ENCODE results near the gene ATP7A. TPM values are rescaled to one million over a fixed set of nuclear protein-coding genes. Genes with fewer than 3 reads are reported as not detected.

The ATP7A gene
- total RNA-seq, 1 donor from 2014 or later: 12.1 TPM

DNA sequence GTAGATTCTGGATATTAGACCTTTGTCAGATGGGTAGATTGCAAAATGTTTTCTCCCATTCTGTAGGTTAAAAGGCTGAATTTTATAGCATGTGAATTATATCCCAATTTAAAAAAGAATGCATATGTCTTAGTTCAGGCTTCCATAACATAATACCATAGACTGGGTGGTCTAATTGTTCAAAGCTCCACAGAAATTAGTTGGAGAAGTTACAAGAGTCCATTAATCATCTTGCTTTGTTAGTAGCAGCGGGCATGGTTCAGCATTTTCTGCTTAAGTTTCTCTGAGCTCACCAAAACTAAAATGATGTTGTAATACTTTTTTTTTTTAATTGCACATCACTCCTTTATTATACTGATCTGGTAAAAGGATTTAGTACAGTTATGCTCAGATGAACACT is 57.1 kb downstream of the ATP7A start:
- Mint-ChIP-seq H3K9me3 (ENCODE audit: low read depth) (peaks cover 20% of the 10 kb centered on the region), H3K4me1 (ENCODE audit: low read depth) (peaks cover under 1% of the 10 kb centered on the region), H3K27ac (ENCODE audit: unreplicated experiment) (no peak overlapping the region), H3K4me3 (ENCODE audit: unreplicated experiment) (no peak overlapping the region), H3K27me3 (ENCODE audit: low read depth) (no peaks in the 10 kb centered on the region), H3K36me3 (ENCODE audit: low read depth) (no peaks in the 10 kb centered on the region)
- TF ChIP-seq, protein P1, sequence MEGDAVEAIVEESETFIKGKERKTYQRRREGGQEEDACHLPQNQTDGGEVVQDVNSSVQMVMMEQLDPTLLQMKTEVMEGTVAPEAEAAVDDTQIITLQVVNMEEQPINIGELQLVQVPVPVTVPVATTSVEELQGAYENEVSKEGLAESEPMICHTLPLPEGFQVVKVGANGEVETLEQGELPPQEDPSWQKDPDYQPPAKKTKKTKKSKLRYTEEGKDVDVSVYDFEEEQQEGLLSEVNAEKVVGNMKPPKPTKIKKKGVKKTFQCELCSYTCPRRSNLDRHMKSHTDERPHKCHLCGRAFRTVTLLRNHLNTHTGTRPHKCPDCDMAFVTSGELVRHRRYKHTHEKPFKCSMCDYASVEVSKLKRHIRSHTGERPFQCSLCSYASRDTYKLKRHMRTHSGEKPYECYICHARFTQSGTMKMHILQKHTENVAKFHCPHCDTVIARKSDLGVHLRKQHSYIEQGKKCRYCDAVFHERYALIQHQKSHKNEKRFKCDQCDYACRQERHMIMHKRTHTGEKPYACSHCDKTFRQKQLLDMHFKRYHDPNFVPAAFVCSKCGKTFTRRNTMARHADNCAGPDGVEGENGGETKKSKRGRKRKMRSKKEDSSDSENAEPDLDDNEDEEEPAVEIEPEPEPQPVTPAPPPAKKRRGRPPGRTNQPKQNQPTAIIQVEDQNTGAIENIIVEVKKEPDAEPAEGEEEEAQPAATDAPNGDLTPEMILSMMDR (IDR thresholded peaks at IDR 0.05): no peak
- no peak for DNase-seq (ENCODE audit: low spot score)

DNA sequence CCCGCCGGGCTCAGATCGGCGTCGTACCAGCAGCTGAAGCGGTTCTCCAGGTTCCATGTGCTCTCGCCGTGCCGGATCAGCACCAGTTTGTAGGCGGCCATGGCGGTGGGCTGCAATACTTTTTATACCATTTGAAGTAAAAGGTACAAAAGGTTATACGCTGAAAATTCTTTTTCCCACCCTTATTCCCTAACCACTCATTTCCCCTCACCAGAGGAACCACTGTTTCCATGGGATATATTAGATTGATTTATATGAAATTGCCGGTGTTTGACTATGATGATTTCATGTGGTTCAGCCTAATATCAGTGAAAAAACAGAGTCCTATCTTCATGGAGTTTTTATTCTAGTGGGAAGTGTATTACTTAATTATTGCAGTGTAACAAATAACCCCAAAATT is 59.0 kb downstream of the ATP7A start, which contains the start of gene PGAM4:
PGAM4 (minus strand) TSS at position 101 of the 400 bp plus-strand sequence; CDS start at position 101, 0 bp downstream.
- TF ChIP-seq, protein P1 (IDR thresholded peaks at IDR 0.05): no peak
- Mint-ChIP-seq H3K4me1 (ENCODE audit: low read depth) (no peaks in the 10 kb centered on the region), H3K27ac (ENCODE audit: unreplicated experiment) (no peak within 1 kb of the TSS), H3K36me3 (ENCODE audit: low read depth) (no peaks in the 10 kb centered on the region), H3K27me3 (ENCODE audit: low read depth) (no peaks in the 10 kb centered on the region), H3K9me3 (ENCODE audit: low read depth) (peaks cover 18% of the 10 kb centered on the region), H3K4me3 (ENCODE audit: unreplicated experiment) (no peak within 1 kb of the TSS)
- DNase-seq (ENCODE audit: low spot score): no peak

DNA sequence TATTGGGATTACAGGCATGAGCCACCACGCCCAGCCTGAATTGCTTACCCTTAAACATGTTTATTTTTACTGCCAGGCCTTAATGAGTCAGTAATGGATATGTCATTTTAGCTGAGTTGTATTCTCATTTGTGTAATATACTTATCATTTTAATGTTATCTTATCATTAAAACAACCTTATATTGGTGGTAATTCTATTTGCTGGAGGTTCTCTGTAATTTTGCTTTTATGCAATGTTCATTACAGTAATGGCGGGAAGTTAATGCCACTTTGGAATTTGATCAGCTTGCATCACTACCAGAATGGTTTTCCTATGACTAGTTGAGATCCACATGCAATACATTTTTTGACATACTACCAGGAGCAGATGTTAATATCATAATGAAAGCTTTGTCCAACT is 65.3 kb downstream of the ATP7A start:
- TF ChIP-seq, protein P1 (IDR thresholded peaks at IDR 0.05): no peak
- H3K27ac Mint-ChIP-seq (ENCODE audit: unreplicated experiment): no peak overlapping the region
- peaks cover 2% of the 10 kb centered on the region for H3K9me3 Mint-ChIP-seq (ENCODE audit: low read depth)
- H3K4me1 Mint-ChIP-seq (ENCODE audit: low read depth): no peaks in the 10 kb centered on the region
- H3K4me3 Mint-ChIP-seq (ENCODE audit: unreplicated experiment): no peak overlapping the region
- H3K27me3 Mint-ChIP-seq (ENCODE audit: low read depth): no peaks in the 10 kb centered on the region
- no peaks in the 10 kb centered on the region for H3K36me3 Mint-ChIP-seq (ENCODE audit: low read depth)
- DNase-seq (ENCODE audit: low spot score): no peak

DNA sequence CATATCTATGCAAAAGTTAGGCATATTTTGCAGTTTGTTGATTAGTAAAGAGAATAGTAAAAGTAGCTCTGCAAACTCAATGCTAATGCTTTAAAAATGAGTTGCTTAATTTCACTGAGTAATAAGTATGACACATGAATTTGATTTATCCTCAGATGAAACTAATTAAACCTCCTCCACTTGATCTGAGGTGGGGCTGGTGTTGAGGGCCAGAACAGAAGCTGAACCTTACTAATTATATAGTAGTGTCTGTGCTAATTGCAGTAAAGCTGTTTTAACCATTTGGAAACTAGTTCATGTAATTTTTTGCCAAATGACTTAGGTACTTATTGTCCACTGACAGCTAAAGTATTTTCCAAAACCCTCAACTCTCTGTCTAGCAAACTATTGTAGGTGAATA is 66.6 kb downstream of the ATP7A start:
- no peak for DNase-seq (ENCODE audit: low spot score)
- Mint-ChIP-seq H3K27ac (ENCODE audit: unreplicated experiment) (no peak overlapping the region), H3K27me3 (ENCODE audit: low read depth) (no peaks in the 10 kb centered on the region), H3K4me1 (ENCODE audit: low read depth) (no peaks in the 10 kb centered on the region), H3K9me3 (ENCODE audit: low read depth) (peaks cover 2% of the 10 kb centered on the region), H3K4me3 (ENCODE audit: unreplicated experiment) (no peak overlapping the region), H3K36me3 (ENCODE audit: low read depth) (no peaks in the 10 kb centered on the region)
- TF ChIP-seq, protein P1 (IDR thresholded peaks at IDR 0.05): no peak

DNA sequence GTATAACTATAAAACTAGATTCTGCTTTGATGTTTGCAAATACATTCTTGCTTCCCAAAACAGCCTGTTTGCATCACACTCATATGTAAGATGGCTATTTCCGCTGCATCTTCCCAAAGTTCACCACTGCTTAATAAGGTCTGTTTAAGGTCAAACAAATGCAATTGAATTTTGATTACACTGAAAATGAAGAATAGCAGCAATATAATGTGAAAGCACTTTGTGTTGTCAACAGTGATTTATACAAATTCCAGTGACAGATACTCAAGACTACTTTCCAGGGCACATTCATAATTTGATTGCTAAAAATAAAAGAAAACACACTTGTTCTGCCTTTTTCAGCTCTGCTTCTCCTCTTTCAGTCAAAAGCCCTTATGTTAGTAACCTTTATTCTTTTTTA is 67.0 kb downstream of the ATP7A start:
- TF ChIP-seq, protein P1 (IDR thresholded peaks at IDR 0.05): no peak
- DNase-seq (ENCODE audit: low spot score): no peak
- H3K4me3 Mint-ChIP-seq (ENCODE audit: unreplicated experiment): no peak overlapping the region
- H3K4me1 Mint-ChIP-seq (ENCODE audit: low read depth): no peaks in the 10 kb centered on the region
- H3K27ac Mint-ChIP-seq (ENCODE audit: unreplicated experiment): no peak overlapping the region
- peaks cover 2% of the 10 kb centered on the region for H3K9me3 Mint-ChIP-seq (ENCODE audit: low read depth)
- no peaks in the 10 kb centered on the region for H3K36me3 Mint-ChIP-seq (ENCODE audit: low read depth)
- H3K27me3 Mint-ChIP-seq (ENCODE audit: low read depth): no peaks in the 10 kb centered on the region

Measured in chondrocyte (in vitro differentiated cells).